K562 (cell line): ENCODE data around the gene TACR1. TPM values are rescaled to one million over a fixed set of nuclear protein-coding genes. Genes with fewer than 3 reads are reported as not detected.

ENCODE experiments used
- ATAC-seq: fragments of 200-7000 bp; cut with Tn5 transposase; 3 replicates; pipeline ENCODE4 v1.9.1; 2020; ENCODE audit warnings: moderate library complexity
- BruUV-seq: library from RNA; stranded (reverse); fragments of 400-500 nt; replicated peaks from 2 replicates; lab custom pipeline; 2021; lab: Mats Ljungman, UMichigan
- CTCF ChIA-PET: fragments of 300-600 bp; formaldehyde crosslinking; extraction: SDS; loops from one replicate; lab custom pipeline; 2021; ENCODE audit warnings: low intra/inter-chr PET ratio; lab: Yijun Ruan, JAX
- POLR2A ChIA-PET: fragments of 300-600, 350-650 bp; sonication (Branson Sonifier 250); formaldehyde crosslinking; extraction: SDS; loops from one replicate; lab custom pipeline; 2021; ENCODE audit warnings: antibody characterized with exemption, inconsistent platforms; lab: Yijun Ruan, JAX
- DNase-seq, 4 experiments: peaks; one replicate each; pipeline versions ENCODE4 v3.0.0 to v3.0.0-alpha.2; 2011 to 2018; ENCODE audit warnings: low spot score in 3 of 4, mixed read lengths in 3 of 4; ENCODE audit errors: extremely low read depth in 1 of 4
- FAIRE-seq: peaks from 2 replicates; lab custom pipeline; 2011; peaks lifted over from hg19 to GRCh38; lab: Jason Lieb, UNC
- H2AFZ ChIP-seq: 2 replicates; pipeline ENCODE4 v1.6.0; 2011; ENCODE audit warnings: low read depth, low read length, control low read depth, inconsistent platforms
- H3K27ac ChIP-seq: fragments of 200-600 bp; 3 replicates; pipeline ENCODE4 v1.8.0; 2011; ENCODE audit warnings: low read depth, mild to moderate bottlenecking, control low read depth, inconsistent platforms, low read length, moderate library complexity, mixed read lengths; ENCODE audit errors: extremely low read depth
- H3K27me3 ChIP-seq, 2 experiments: fragments of 300-600 bp in 1 of 2; 2 replicates in 1 of 2; 3 replicates in 1 of 2; pipeline versions ENCODE4 v1.6.0 to v1.8.0; 2011; ENCODE audit warnings: inconsistent platforms in 2 of 2, low read length in 2 of 2, mild to moderate bottlenecking in 1 of 2, mixed read lengths in 1 of 2, moderate library complexity in 1 of 2; ENCODE audit not compliant: control insufficient read depth in 2 of 2, insufficient read depth in 2 of 2
- H3K36me3 ChIP-seq: fragments of 300-600 bp; 3 replicates; pipeline ENCODE4 v1.8.0; 2011; ENCODE audit warnings: mild to moderate bottlenecking, low read length, inconsistent platforms; ENCODE audit not compliant: control insufficient read depth, insufficient read depth
- H3K4me1 ChIP-seq, 2 experiments: fragments of 200-600 bp in 1 of 2; replicated peaks in 1 of 2; 2 replicates in 1 of 2; 3 replicates in 1 of 2; pipeline versions ENCODE4 v1.5.1 to v1.8.0; 2011; ENCODE audit warnings: inconsistent platforms in 2 of 2, low read length in 2 of 2, mild to moderate bottlenecking in 1 of 2, mixed read lengths in 1 of 2, moderate library complexity in 1 of 2; ENCODE audit not compliant: control insufficient read depth in 2 of 2, insufficient read depth in 2 of 2
- H3K4me2 ChIP-seq: 2 replicates; pipeline ENCODE4 v1.6.1; 2011; ENCODE audit warnings: low read length, control low read depth, inconsistent platforms, mixed read lengths; ENCODE audit not compliant: insufficient read depth
- H3K4me3 ChIP-seq: fragments of 200-600 bp; sonication (generic), shearing (Covaris generic); 2 replicates; pipeline ENCODE4 v1.5.1; 2016; ENCODE audit warnings: control low read depth, inconsistent platforms
- H3K79me2 ChIP-seq: fragments of 200-600 bp; 3 replicates; pipeline ENCODE4 v1.8.0; 2011; ENCODE audit warnings: low read length, inconsistent platforms; ENCODE audit not compliant: control insufficient read depth, insufficient read depth
- H3K9ac ChIP-seq, 2 experiments: 2 replicates each; pipeline versions ENCODE4 v1.6.0 to v1.6.1; 2011; ENCODE audit warnings: low read depth in 2 of 2, low read length in 2 of 2, control low read depth in 1 of 2, inconsistent platforms in 1 of 2, mild to moderate bottlenecking in 1 of 2, mixed read lengths in 1 of 2; ENCODE audit not compliant: insufficient read depth in 1 of 2
- H3K9me1 ChIP-seq: one replicate; pipeline ENCODE4 v1.6.0; 2011; ENCODE audit warnings: inconsistent platforms, mild to moderate bottlenecking, low read length, moderate library complexity; ENCODE audit not compliant: control insufficient read depth, insufficient read depth
- H3K9me3 ChIP-seq: replicated peaks from 2 replicates; pipeline ENCODE4 v1.5.1; 2011; ENCODE audit warnings: low read depth, low read length, inconsistent platforms; ENCODE audit not compliant: control insufficient read depth, insufficient read depth
- H4K20me1 ChIP-seq: replicated peaks from 2 replicates; pipeline ENCODE4 v1.6.1; 2011; ENCODE audit warnings: low read length, inconsistent platforms, mixed read lengths; ENCODE audit not compliant: control insufficient read depth, insufficient read depth
- CBFA2T3 ChIP-seq: fragments of 450-650 bp; IDR thresholded peaks from 2 replicates; pipeline ENCODE4 v1.6.1; 2017
- CHAMP1 ChIP-seq: fragments of 450-650 bp; IDR thresholded peaks from 2 replicates; pipeline ENCODE4 v1.6.1; 2016; ENCODE audit warnings: mild to moderate bottlenecking
- CREB1 ChIP-seq, 2 experiments: sonication (generic) in 1 of 2; formaldehyde crosslinking in 1 of 2; IDR thresholded peaks; 2 replicates each; pipeline versions ENCODE4 v1.6.1 to v1.8.0; 2012 to 2022; ENCODE audit warnings: inconsistent platforms in 1 of 2, mild to moderate bottlenecking in 1 of 2, missing genetic modification reagents in 1 of 2, moderate library complexity in 1 of 2
- FOS ChIP-seq: IDR thresholded peaks from 3 replicates; pipeline ENCODE4 v1.6.1; 2011; ENCODE audit not compliant: insufficient read length; ENCODE audit errors: extremely low read depth
- MEF2A ChIP-seq: IDR thresholded peaks from 2 replicates; pipeline ENCODE4 v1.6.1; 2011; ENCODE audit warnings: low read depth, mild to moderate bottlenecking, low read length, moderate library complexity; ENCODE audit not compliant: control insufficient read depth
- RFX5 ChIP-seq: IDR thresholded peaks from 2 replicates; pipeline ENCODE4 v1.6.1; 2011; ENCODE audit warnings: low read depth, mild to moderate bottlenecking, improper control_type of control experiment, low read length
- SIRT6 ChIP-seq: IDR thresholded peaks from one replicate; pipeline ENCODE4 v1.6.1; 2012; ENCODE audit warnings: low read depth, mild to moderate bottlenecking, control low read depth, inconsistent platforms, low read length, moderate library complexity
- YY1 ChIP-seq, 3 experiments: IDR thresholded peaks; 2 replicates each; pipeline ENCODE4 v1.6.1; 2011; ENCODE audit warnings: low read length in 2 of 3, mild to moderate bottlenecking in 2 of 3, moderate library complexity in 2 of 3, borderline replicate concordance in 1 of 3, control low read depth in 1 of 3, low read depth in 1 of 3; ENCODE audit not compliant: insufficient read depth in 3 of 3, insufficient replicate concordance in 2 of 3, control insufficient read depth in 1 of 3, insufficient read length in 1 of 3; ENCODE audit errors: extremely low read depth in 1 of 3
- ZKSCAN3 ChIP-seq: fragments of 250-450 bp; sonication (Bioruptor Pico); IDR thresholded peaks from 2 replicates; pipeline ENCODE4 v1.4.0; 2020
- ZNF407 ChIP-seq: fragments of 450-650 bp; IDR thresholded peaks from 2 replicates; pipeline ENCODE4 v1.6.1; 2016; ENCODE audit warnings: low read depth
- WGBS: fragments of 100-300 bp; shearing (Covaris generic); methylation state at CpG from one replicate; pipeline ENCODE4 v1.1.6; 2016; ENCODE audit warnings: low coverage, mixed read lengths; ENCODE audit not compliant: insufficient coverage; ENCODE audit errors: missing lambda C conversion rate; 5-methylcytosine and 5-hydroxymethylcytosine counted together
- in situ Hi-C: fragments of 300-500 bp; cut with MboI; formaldehyde crosslinking; loops from 4 replicates; pipeline ENCODE4 v1.15.0; 2018; ENCODE audit warnings: inconsistent platforms, mixed read lengths
- intact Hi-C: fragments of 100-400 bp; cut with micrococcal nuclease; formaldehyde crosslinking; loops from 2 replicates; pipeline ENCODE4 v1.14.2; 2022
- polyA plus RNA-seq, 8 experiments: library from polyadenylated mRNA; depleted of rRNA in 4 of 8; stranded (reverse) in 5 of 8; unstranded in 3 of 8; fragments of >200 nt; fragmentation: Nextera tagmentation in 2 of 8; fragmentation: Illumina TruSeq in 1 of 8; extraction: Ambion mirVana in 2 of 8; extraction: Trizol in 1 of 8; gene quantifications; 2 replicates each; pipeline versions ENCODE4 v1.2.1 to v1.2.3, GENCODE V29; 2011 to 2014; ENCODE audit warnings: inconsistent platforms in 1 of 8, missing spikeins in 1 of 8
- total RNA-seq, 7 experiments: library from RNA; depleted of rRNA in 6 of 7; stranded (reverse); fragments of >200 nt in 6 of 7; fragmentation: Illumina TruSeq in 2 of 7; extraction: Trizol in 2 of 7; gene quantifications; 2 replicates each; pipeline versions ENCODE4 v1.2.1 to v1.2.3, GENCODE V29; 2011 to 2021; ENCODE audit warnings: low replicate concordance in 1 of 7

Gene TACR1
- total and polyA plus RNA-seq, 9 of the 15 experiments (the other 6 are each of a cell fraction or from before 2014, with no cell fraction given), result not detected

GRCh38 chr2:75074228-75074627 lies 125.1 kb downstream of the TACR1 start (continued):
- TF ChIP-seq ZNF407 (no peak), CBFA2T3 (no peak)

GRCh38 chr2:75071766-75072165 lies 127.6 kb downstream of the TACR1 start:
- 0% methylated on average over 5 of the region's 5 CpGs for WGBS
- TF ChIP-seq CREB1 (IDR thresholded peaks at IDR 0.05) (no peak), CREB1 (CRISPR knock-in tag; IDR thresholded peaks at IDR 0.05) (no peak), YY1 (IDR thresholded peaks at IDR 0.05; ENCODE audit: borderline replicate concordance in 1 of 3, control insufficient read depth in 1 of 3, extremely low read depth in 1 of 3, insufficient read depth in 3 of 3, insufficient read length in 1 of 3, insufficient replicate concordance in 2 of 3, low read depth in 1 of 3, low read length in 2 of 3) (no peak), SIRT6 (no peak), RFX5 (no peak), CHAMP1 (no peak), MEF2A (no peak), ZKSCAN3 (CRISPR knock-in tag) (no peak), FOS (no peak)

More at GRCh38 chr2:75071766-75072165, 127.6 kb downstream of the TACR1 start:
- no TSS peak for BruUV-seq
- FAIRE-seq (no peak), ATAC-seq (no peak), DNase-seq (no peak)
- intact Hi-C loops (loop anchor here (10.0 kb wide), 1 partner anchor 533 kb away; no protein-coding TSS in a partner anchor), in situ Hi-C loops (loop anchor here (25.0 kb wide), 1 partner anchor 541 kb away; no protein-coding TSS in a partner anchor)
- Histone ChIP-seq H3K36me3 (no peaks in the 10 kb centered on the region), H3K27ac (no peak overlapping the region), H3K27me3 (peaks cover 0 to 3% of the 10 kb centered on the region in 2 experiments; a peak in 1 of 5 replicates), H3K4me2 (no peak overlapping the region), H4K20me1 (no peaks in the 10 kb centered on the region), H3K9ac (no peak overlapping the region), H3K4me3 (no peak overlapping the region), H3K79me2 (no peaks in the 10 kb centered on the region), H3K4me1 (no peaks in the 10 kb centered on the region), H2AFZ (no peak overlapping the region), H3K9me3 (no peaks in the 10 kb centered on the region), H3K9me1 (no peaks in the 10 kb centered on the region)
- CTCF ChIA-PET, result no interaction called here
- POLR2A ChIA-PET, result no interaction called here
